ENCODE data around the gene LATS2. TPM values are rescaled to one million over a fixed set of nuclear protein-coding genes. Genes with fewer than 3 reads are reported as not detected.

Gene LATS2
- total RNA-seq, 1 experiment from 2014 or later: 18.8 TPM

- Histone ChIP-seq H3K4me3 (replicated peaks in 1 of 2; ENCODE audit: low read depth in 1 of 2, low read length in 2 of 2) (no peak overlapping the region), H3K9me2 (ENCODE audit: insufficient read depth) (no peaks in the 10 kb centered on the region), H3K79me2 (ENCODE audit: insufficient read depth, low read length) (no peaks in the 10 kb centered on the region), H3K4me2 (ENCODE audit: low read length) (no peak overlapping the region), H3K36me3 (ENCODE audit: control insufficient read depth in 1 of 2, insufficient read depth in 2 of 2, low read length in 2 of 2) (no peaks in the 10 kb centered on the region), H3K27me3 (ENCODE audit: insufficient read depth, low read length) (no peaks in the 10 kb centered on the region), H3K9ac (ENCODE audit: low read length) (no peak overlapping the region), H3K27ac (ENCODE audit: low read depth, low read length) (no peak overlapping the region), H3K4me1 (ENCODE audit: control insufficient read depth in 1 of 2, insufficient read depth in 2 of 2, low read length in 2 of 2) (no peaks in the 10 kb centered on the region), H4K20me1 (ENCODE audit: insufficient read depth) (no peaks in the 10 kb centered on the region), H2AFZ (ENCODE audit: low read depth, low read length, poor library complexity, severe bottlenecking) (no peak overlapping the region), H3K9me3 (ENCODE audit: control insufficient read depth in 1 of 2, insufficient read depth in 1 of 2, low read depth in 1 of 2, low read length in 2 of 2) (no peaks in the 10 kb centered on the region)
- ChIA-PET POLR2A (no interaction called here), CTCF (interaction anchor here (0.7 kb wide), 1 partner anchor 1715 kb away, joined by 3 read pairs; no protein-coding TSS in a partner anchor), RAD21 (ENCODE audit: low non-redundant PET in 1 of 2, low total read pairs in 2 of 2, uncharacterized antibody in 2 of 2, unreplicated experiment in 2 of 2) (no interaction called here)
- intact Hi-C loops (cut with micrococcal nuclease): no loop called here
- TF ChIP-seq SIN3A (IDR thresholded peaks at IDR 0.05; ENCODE audit: low read depth): no peak
- DNase-seq (ENCODE audit: low read depth, low spot score): no peak
- no peak for ATAC-seq
- no TSS peak for BruUV-seq (replicated peaks)
These were observed 15.8 kb upstream of the LATS2 start for GRCh38 chr13:21077076-21077787.

GRCh38 chr13:21076253-21076652 is 14.9 kb upstream of the LATS2 start:
- Histone ChIP-seq H3K4me3 (replicated peaks in 1 of 2; ENCODE audit: low read depth in 1 of 2, low read length in 2 of 2) (no peak overlapping the region), H3K9me2 (ENCODE audit: insufficient read depth) (no peaks in the 10 kb centered on the region), H3K27ac (ENCODE audit: low read depth, low read length) (no peak overlapping the region), H3K4me1 (ENCODE audit: control insufficient read depth in 1 of 2, insufficient read depth in 2 of 2, low read length in 2 of 2) (no peaks in the 10 kb centered on the region), H3K9me3 (ENCODE audit: control insufficient read depth in 1 of 2, insufficient read depth in 1 of 2, low read depth in 1 of 2, low read length in 2 of 2) (no peaks in the 10 kb centered on the region), H3K36me3 (ENCODE audit: control insufficient read depth in 1 of 2, insufficient read depth in 2 of 2, low read length in 2 of 2) (no peaks in the 10 kb centered on the region), H3K4me2 (ENCODE audit: low read length) (no peak overlapping the region), H3K9ac (ENCODE audit: low read length) (no peak overlapping the region), H3K27me3 (ENCODE audit: insufficient read depth, low read length) (no peaks in the 10 kb centered on the region), H3K79me2 (ENCODE audit: insufficient read depth, low read length) (no peaks in the 10 kb centered on the region), H2AFZ (ENCODE audit: low read depth, low read length, poor library complexity, severe bottlenecking) (no peak overlapping the region), H4K20me1 (ENCODE audit: insufficient read depth) (no peaks in the 10 kb centered on the region)
- BruUV-seq (replicated peaks): no TSS peak
- intact Hi-C loops (cut with micrococcal nuclease): no loop called here
- ChIA-PET POLR2A (no interaction called here), CTCF (no interaction called here), RAD21 (ENCODE audit: low non-redundant PET in 1 of 2, low total read pairs in 2 of 2, uncharacterized antibody in 2 of 2, unreplicated experiment in 2 of 2) (no interaction called here)
- DNase-seq (ENCODE audit: low read depth, low spot score) (no peak), ATAC-seq (no peak)
- TF ChIP-seq MAX (IDR thresholded peaks at IDR 0.05) (no peak), EZH2phosphoT487 (IDR thresholded peaks at IDR 0.05; ENCODE audit: borderline replicate concordance) (no peak), CEBPB (IDR thresholded peaks at IDR 0.05; ENCODE audit: low read depth) (no peak), REST (IDR thresholded peaks at IDR 0.05; ENCODE audit: low read depth) (no peak), POLR2AphosphoS5 (IDR thresholded peaks at IDR 0.05; ENCODE audit: low read depth, low read length) (no peak), CBX3 (IDR thresholded peaks at IDR 0.05; ENCODE audit: low read depth) (no peak), FOSL1 (IDR thresholded peaks at IDR 0.05; ENCODE audit: low read depth) (no peak), JUND (IDR thresholded peaks at IDR 0.05) (no peak), EGR1 (IDR thresholded peaks at IDR 0.05; ENCODE audit: low read depth) (no peak), POLR2A (IDR thresholded peaks at IDR 0.05; ENCODE audit: borderline replicate concordance, extremely low read depth, insufficient read depth, insufficient read length) (no peak), SIN3A (IDR thresholded peaks at IDR 0.05; ENCODE audit: low read depth) (no peak), SP1 (IDR thresholded peaks at IDR 0.05; ENCODE audit: low read depth) (no peak), ATF3 (IDR thresholded peaks at IDR 0.05) (no peak), ZFX (IDR thresholded peaks at IDR 0.05) (no peak), SRF (IDR thresholded peaks at IDR 0.05; ENCODE audit: low read depth) (no peak), CTCF (IDR thresholded peaks at IDR 0.05 in 2 of 3, conservative IDR thresholded peaks at IDR 0.05 in 1 of 3; ENCODE audit: borderline replicate concordance in 1 of 3, insufficient read depth in 1 of 3, low read depth in 2 of 3, low read length in 2 of 3) (no peak)

Measured in HCT116 (cell line).